ENCODE measurements around the gene DAAM1.

DAAM1 gene

GRCh38 chr14:59271734-59272133 is 83.3 kb downstream of the DAAM1 start:
- H3K9ac ChIP-seq (ENCODE audit: low read length) = no peak overlapping the region
- no peak overlapping the region for H3K27ac ChIP-seq (ENCODE audit: low read depth, low read length)
- H3K36me3 ChIP-seq (ENCODE audit: control insufficient read depth, insufficient read depth, low read length) = no peaks in the 10 kb centered on the region
- no peak overlapping the region for H3K4me3 ChIP-seq (ENCODE audit: low read length)
- H3K27me3 ChIP-seq (ENCODE audit: control insufficient read depth, insufficient read depth, low read length) = no peaks in the 10 kb centered on the region
- H3K4me1 ChIP-seq (ENCODE audit: control insufficient read depth, insufficient read depth, low read length) = peaks cover 22% of the 10 kb centered on the region

DNA sequence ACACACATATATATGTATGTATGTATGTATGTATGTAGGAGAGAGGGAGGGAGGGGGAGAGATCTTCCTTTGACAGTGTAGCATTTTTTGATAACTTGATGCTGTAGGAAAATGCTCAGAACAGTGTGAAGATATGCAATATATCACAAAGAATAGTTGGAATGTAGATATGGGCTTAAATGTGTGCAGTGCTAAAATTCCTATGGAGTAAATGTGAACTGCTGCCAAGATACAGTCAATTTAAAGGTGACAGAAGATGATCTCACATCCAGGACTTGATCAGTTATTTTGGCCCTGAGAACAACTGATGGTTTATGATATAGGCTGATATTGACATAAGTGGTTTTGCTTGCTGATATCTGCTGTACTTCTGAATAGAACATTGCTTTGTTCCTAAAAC is 84.2 kb downstream of the DAAM1 start:
- Histone ChIP-seq H3K27me3 (ENCODE audit: control insufficient read depth, insufficient read depth, low read length) (no peaks in the 10 kb centered on the region), H3K9ac (ENCODE audit: low read length) (no peak overlapping the region), H3K36me3 (ENCODE audit: control insufficient read depth, insufficient read depth, low read length) (no peaks in the 10 kb centered on the region), H3K27ac (ENCODE audit: low read depth, low read length) (no peak overlapping the region), H3K4me3 (ENCODE audit: low read length) (no peak overlapping the region), H3K4me1 (ENCODE audit: control insufficient read depth, insufficient read depth, low read length) (peaks cover 24% of the 10 kb centered on the region)

DNA sequence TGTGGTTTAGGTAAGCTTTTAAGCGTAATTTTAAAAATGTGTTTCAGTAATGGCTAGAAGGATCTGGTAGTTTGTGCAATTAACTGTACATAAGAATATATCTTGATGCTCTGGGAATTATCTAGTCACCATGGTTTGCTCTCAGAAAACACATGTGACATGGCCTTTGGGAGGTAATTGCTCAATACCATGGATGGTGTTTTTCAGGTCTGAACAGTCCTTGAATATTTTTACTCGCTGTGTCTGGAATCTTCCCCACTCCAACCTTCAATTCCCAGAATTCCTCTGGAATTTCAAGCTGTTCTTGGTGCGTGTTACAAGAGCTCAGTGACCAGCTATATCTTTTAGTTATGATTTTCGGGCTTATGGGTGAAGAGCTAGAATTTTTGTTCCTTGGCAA is 85.3 kb downstream of the DAAM1 start:
- H3K4me3 ChIP-seq (ENCODE audit: low read length) = no peak overlapping the region
- H3K4me1 ChIP-seq (ENCODE audit: control insufficient read depth, insufficient read depth, low read length) = peaks cover 29% of the 10 kb centered on the region
- no peaks in the 10 kb centered on the region for H3K27me3 ChIP-seq (ENCODE audit: control insufficient read depth, insufficient read depth, low read length)
- H3K36me3 ChIP-seq (ENCODE audit: control insufficient read depth, insufficient read depth, low read length) = no peaks in the 10 kb centered on the region
- no peak overlapping the region for H3K27ac ChIP-seq (ENCODE audit: low read depth, low read length)
- H3K9ac ChIP-seq (ENCODE audit: low read length) = no peak overlapping the region

GRCh38 chr14:59274991-59275391 is 86.5 kb downstream of the DAAM1 start:
- H3K4me3 ChIP-seq (ENCODE audit: low read length) = no peak overlapping the region
- H3K9ac ChIP-seq (ENCODE audit: low read length) = no peak overlapping the region
- H3K27ac ChIP-seq (ENCODE audit: low read depth, low read length) = peak overlapping the region; percentile 51

DNA sequence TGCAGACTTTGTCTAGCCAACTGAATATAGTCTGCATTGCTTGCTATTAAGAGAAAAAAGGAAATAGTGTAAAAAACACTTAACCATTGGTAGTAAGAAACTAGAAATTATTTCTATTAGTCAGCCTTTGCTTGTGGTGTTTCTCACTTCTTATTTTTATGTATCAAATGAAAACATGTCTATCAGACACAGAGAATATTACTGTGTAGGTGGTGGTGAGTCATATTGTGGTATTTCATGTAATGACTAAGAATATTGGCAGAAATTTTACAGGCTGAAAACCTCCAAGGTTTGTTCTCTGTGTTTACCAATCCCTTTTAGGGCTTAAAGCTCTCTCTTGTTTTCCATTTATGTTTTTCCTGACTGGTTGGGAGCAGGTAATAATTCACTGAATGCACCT is 87.2 kb downstream of the DAAM1 start:
- no peaks in the 10 kb centered on the region for H3K36me3 ChIP-seq (ENCODE audit: control insufficient read depth, insufficient read depth, low read length)
- no peak overlapping the region for H3K9ac ChIP-seq (ENCODE audit: low read length)
- no peaks in the 10 kb centered on the region for H3K27me3 ChIP-seq (ENCODE audit: control insufficient read depth, insufficient read depth, low read length)
- H3K4me3 ChIP-seq (ENCODE audit: low read length) = no peak overlapping the region
- H3K27ac ChIP-seq (ENCODE audit: low read depth, low read length) = peak overlapping the region; percentile 57
- H3K4me1 ChIP-seq (ENCODE audit: control insufficient read depth, insufficient read depth, low read length) = peaks cover 29% of the 10 kb centered on the region

More at GRCh38 chr14:59274991-59275391, 86.5 kb downstream of the DAAM1 start:
- no peaks in the 10 kb centered on the region for H3K36me3 ChIP-seq (ENCODE audit: control insufficient read depth, insufficient read depth, low read length)
- no peaks in the 10 kb centered on the region for H3K27me3 ChIP-seq (ENCODE audit: control insufficient read depth, insufficient read depth, low read length)
- peaks cover 29% of the 10 kb centered on the region for H3K4me1 ChIP-seq (ENCODE audit: control insufficient read depth, insufficient read depth, low read length)

GRCh38 chr14:59276235-59276634 is 87.8 kb downstream of the DAAM1 start:
- no peak overlapping the region for H3K4me3 ChIP-seq (ENCODE audit: low read length)
- H3K4me1 ChIP-seq (ENCODE audit: control insufficient read depth, insufficient read depth, low read length) = peaks cover 29% of the 10 kb centered on the region
- H3K9ac ChIP-seq (ENCODE audit: low read length) = no peak overlapping the region
- H3K27ac ChIP-seq (ENCODE audit: low read depth, low read length) = peak overlapping the region; percentile 57
- no peaks in the 10 kb centered on the region for H3K27me3 ChIP-seq (ENCODE audit: control insufficient read depth, insufficient read depth, low read length)
- H3K36me3 ChIP-seq (ENCODE audit: control insufficient read depth, insufficient read depth, low read length) = no peaks in the 10 kb centered on the region

- peaks cover 29% of the 10 kb centered on the region for H3K4me1 ChIP-seq (ENCODE audit: control insufficient read depth, insufficient read depth, low read length)
- H3K9ac ChIP-seq (ENCODE audit: low read length) = no peak overlapping the region
- H3K27me3 ChIP-seq (ENCODE audit: control insufficient read depth, insufficient read depth, low read length) = no peaks in the 10 kb centered on the region
- no peak overlapping the region for H3K4me3 ChIP-seq (ENCODE audit: low read length)
- no peaks in the 10 kb centered on the region for H3K36me3 ChIP-seq (ENCODE audit: control insufficient read depth, insufficient read depth, low read length)
- H3K27ac ChIP-seq (ENCODE audit: low read depth, low read length) = peak overlapping the region; percentile 30
These were observed 89.2 kb downstream of the DAAM1 start for GRCh38 chr14:59277659-59278058.

DNA sequence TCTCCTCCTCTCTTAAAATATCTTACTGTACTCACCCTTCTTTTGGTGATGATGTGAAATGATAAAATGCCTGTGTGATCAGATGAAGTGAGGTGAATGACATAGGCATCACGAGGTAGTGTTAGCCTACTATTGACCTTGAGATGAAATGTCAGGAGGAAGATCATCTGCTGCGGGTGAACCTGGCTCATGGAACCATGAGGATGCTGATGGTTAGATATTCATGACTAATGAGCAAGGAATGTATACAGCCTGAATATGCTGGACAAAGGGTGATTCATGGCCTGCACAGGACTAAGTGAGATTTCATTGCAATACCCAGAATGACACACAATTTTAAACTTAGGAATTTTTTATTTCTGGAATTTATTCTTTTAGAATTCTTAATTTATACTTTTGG is 89.6 kb downstream of the DAAM1 start:
- H3K9ac ChIP-seq (ENCODE audit: low read length) = no peak overlapping the region
- H3K36me3 ChIP-seq (ENCODE audit: control insufficient read depth, insufficient read depth, low read length) = no peaks in the 10 kb centered on the region
- peaks cover 27% of the 10 kb centered on the region for H3K4me1 ChIP-seq (ENCODE audit: control insufficient read depth, insufficient read depth, low read length)
- H3K4me3 ChIP-seq (ENCODE audit: low read length) = no peak overlapping the region
- peak overlapping the region; percentile 30 for H3K27ac ChIP-seq (ENCODE audit: low read depth, low read length)
- H3K27me3 ChIP-seq (ENCODE audit: control insufficient read depth, insufficient read depth, low read length) = no peaks in the 10 kb centered on the region

- H3K4me1 ChIP-seq (ENCODE audit: control insufficient read depth, insufficient read depth, low read length) = peaks cover 10% of the 10 kb centered on the region
- H3K9ac ChIP-seq (ENCODE audit: low read length) = no peak overlapping the region
- H3K27ac ChIP-seq (ENCODE audit: low read depth, low read length) = no peak overlapping the region
- H3K36me3 ChIP-seq (ENCODE audit: control insufficient read depth, insufficient read depth, low read length) = no peaks in the 10 kb centered on the region
- H3K27me3 ChIP-seq (ENCODE audit: control insufficient read depth, insufficient read depth, low read length) = no peaks in the 10 kb centered on the region
- H3K4me3 ChIP-seq (ENCODE audit: low read length) = no peak overlapping the region
These were observed 92.5 kb downstream of the DAAM1 start for GRCh38 chr14:59280961-59281360.

DNA sequence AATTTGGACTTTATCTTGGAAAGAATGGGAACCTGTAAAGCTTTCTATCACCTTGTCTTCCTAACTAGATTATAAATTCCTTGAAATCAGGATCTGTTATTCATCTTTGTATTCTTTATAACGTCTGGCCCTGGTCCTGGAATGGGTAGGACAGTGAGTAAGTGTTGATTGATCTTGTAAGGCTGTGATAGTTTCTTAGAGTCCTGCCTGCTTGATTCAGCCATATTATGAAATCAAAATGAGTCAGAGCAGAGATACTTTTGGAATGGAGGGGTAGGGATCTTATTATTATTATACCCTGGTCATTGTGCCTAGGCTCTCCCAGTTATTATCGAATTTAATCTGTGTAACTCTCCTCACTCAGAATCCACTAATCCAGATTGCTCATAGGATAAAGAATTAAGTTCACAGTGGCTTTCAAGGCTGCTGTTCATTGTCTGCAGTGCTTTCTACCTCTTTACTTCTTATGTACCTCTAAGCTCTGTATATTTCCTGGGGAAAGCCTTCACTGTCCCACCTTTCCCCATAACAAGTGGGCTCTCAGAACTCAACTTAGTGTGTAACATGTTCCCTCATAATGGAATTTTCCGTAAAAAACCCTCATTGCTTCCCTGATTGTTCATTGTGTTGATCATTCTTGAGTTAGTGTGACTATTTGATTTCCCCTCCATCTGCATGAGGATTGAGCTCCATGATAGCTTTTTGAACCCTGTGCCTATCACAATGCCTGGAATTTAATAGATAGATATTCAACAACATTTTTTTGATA is 93.3 kb downstream of the DAAM1 start:
- peaks cover 7% of the 10 kb centered on the region for H3K4me1 ChIP-seq (ENCODE audit: control insufficient read depth, insufficient read depth, low read length)
- no peak overlapping the region for H3K9ac ChIP-seq (ENCODE audit: low read length)
- H3K4me3 ChIP-seq (ENCODE audit: low read length) = no peak overlapping the region
- H3K27me3 ChIP-seq (ENCODE audit: control insufficient read depth, insufficient read depth, low read length) = no peaks in the 10 kb centered on the region
- H3K27ac ChIP-seq (ENCODE audit: low read depth, low read length) = no peak overlapping the region
- no peaks in the 10 kb centered on the region for H3K36me3 ChIP-seq (ENCODE audit: control insufficient read depth, insufficient read depth, low read length)

DNA sequence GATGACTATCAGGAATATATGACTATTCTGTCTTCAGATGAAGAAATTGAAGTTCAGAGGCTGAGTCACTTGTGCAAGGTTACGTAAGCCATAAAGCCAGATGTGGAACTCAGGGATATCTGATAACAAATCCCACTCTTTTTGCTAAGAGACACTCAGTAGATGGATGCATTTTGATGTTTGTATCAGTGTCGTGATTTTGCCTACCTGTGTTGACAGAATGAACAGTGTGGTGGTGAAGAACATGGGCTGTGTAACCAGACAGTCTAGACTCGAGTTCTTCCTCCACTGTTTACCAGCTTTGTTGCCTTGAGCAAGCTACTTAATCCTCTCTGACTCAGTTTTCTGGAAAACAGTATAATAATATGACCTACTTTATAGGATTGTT is 93.9 kb downstream of the DAAM1 start:
- H3K27ac ChIP-seq (ENCODE audit: low read depth, low read length) = no peak overlapping the region

DNA sequence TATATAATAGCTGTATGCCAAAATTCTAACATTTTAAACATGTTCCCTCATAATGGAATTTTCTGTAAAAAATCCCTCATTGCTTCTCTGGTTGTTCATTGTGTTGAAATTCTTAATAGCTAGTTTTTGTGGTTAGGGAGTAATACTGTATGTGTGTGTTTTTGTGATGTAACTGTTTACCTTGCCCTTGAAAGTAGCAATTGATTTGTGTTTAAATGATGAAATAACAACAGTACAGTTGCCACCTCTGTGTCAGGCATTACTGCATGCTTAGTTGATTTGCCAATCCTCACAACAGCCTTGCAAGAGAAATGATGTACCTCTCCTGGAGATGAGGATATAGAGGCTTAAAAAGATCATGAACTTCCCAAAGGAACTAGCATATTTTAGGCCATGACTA is 94.9 kb downstream of the DAAM1 start:
- H3K27ac ChIP-seq (ENCODE audit: low read depth, low read length) = no peak overlapping the region
- H3K27me3 ChIP-seq (ENCODE audit: control insufficient read depth, insufficient read depth, low read length) = no peaks in the 10 kb centered on the region
- no peak overlapping the region for H3K9ac ChIP-seq (ENCODE audit: low read length)
- H3K4me1 ChIP-seq (ENCODE audit: control insufficient read depth, insufficient read depth, low read length) = peaks cover under 1% of the 10 kb centered on the region
- no peak overlapping the region for H3K4me3 ChIP-seq (ENCODE audit: low read length)
- no peaks in the 10 kb centered on the region for H3K36me3 ChIP-seq (ENCODE audit: control insufficient read depth, insufficient read depth, low read length)

More for the DNA sequence above, 93.9 kb downstream of the DAAM1 start:
- no peaks in the 10 kb centered on the region for H3K36me3 ChIP-seq (ENCODE audit: control insufficient read depth, insufficient read depth, low read length)
- peaks cover 7% of the 10 kb centered on the region for H3K4me1 ChIP-seq (ENCODE audit: control insufficient read depth, insufficient read depth, low read length)
- no peaks in the 10 kb centered on the region for H3K27me3 ChIP-seq (ENCODE audit: control insufficient read depth, insufficient read depth, low read length)
- no peak overlapping the region for H3K9ac ChIP-seq (ENCODE audit: low read length)
- no peak overlapping the region for H3K4me3 ChIP-seq (ENCODE audit: low read length)

DNA sequence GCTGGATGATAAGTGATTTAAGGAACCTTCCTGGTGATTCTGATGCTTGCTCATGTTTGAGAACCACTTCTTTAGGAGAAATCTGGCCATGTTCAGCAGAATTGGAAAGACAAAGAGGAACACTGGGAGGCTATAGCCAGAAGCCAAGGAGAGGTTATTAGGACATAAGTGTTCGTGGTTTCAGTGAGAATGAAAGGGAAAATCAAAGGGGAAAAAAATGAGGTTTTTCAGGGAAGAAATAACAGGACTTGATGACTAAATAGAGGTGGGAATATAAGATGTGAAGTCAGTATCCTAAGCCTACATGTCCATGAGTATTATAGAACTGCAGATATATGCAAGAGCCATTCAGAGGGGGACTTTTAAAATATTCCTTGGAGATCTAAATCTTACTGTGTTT is 95.6 kb downstream of the DAAM1 start:
- no peak overlapping the region for H3K27ac ChIP-seq (ENCODE audit: low read depth, low read length)

More for the DNA sequence above, 95.6 kb downstream of the DAAM1 start:
- Histone ChIP-seq H3K4me1 (ENCODE audit: control insufficient read depth, insufficient read depth, low read length) (no peaks in the 10 kb centered on the region), H3K9ac (ENCODE audit: low read length) (no peak overlapping the region), H3K4me3 (ENCODE audit: low read length) (no peak overlapping the region), H3K36me3 (ENCODE audit: control insufficient read depth, insufficient read depth, low read length) (no peaks in the 10 kb centered on the region), H3K27me3 (ENCODE audit: control insufficient read depth, insufficient read depth, low read length) (no peaks in the 10 kb centered on the region)
